Posterior cingulate gyrus (tissue), 11 donors: ENCODE results near the gene TRIM61.
"Not testable (repeated sequence)": the region's sequence is repeated elsewhere in the genome, so short reads cannot be mapped to it uniquely, and the experiment has no call there.

ENCODE experiments used
- DNase-seq, 10 donors: peaks; one replicate each; pipeline versions ENCODE4 v3.0.0 to v3.0.0-alpha.2; 2020 to 2021; ENCODE audit warnings: mixed read lengths in 3 of 10
- intact Hi-C: fragments of 100-400 bp; cut with DNase I; formaldehyde crosslinking; loops from one replicate; pipeline ENCODE4 v1.15.1; 2023

TRIM61 gene

GRCh38 chr4:164977243-164978164 is at the start of gene TRIM61:
Gene TRIM61 (minus strand): TSS chr4:164977657. CDS start chr4:164970002, 7,655 bp downstream.
- DNase-seq: peak; percentile 23 to 95 (median 54)
- intact Hi-C loops: no loop called here

DNA sequence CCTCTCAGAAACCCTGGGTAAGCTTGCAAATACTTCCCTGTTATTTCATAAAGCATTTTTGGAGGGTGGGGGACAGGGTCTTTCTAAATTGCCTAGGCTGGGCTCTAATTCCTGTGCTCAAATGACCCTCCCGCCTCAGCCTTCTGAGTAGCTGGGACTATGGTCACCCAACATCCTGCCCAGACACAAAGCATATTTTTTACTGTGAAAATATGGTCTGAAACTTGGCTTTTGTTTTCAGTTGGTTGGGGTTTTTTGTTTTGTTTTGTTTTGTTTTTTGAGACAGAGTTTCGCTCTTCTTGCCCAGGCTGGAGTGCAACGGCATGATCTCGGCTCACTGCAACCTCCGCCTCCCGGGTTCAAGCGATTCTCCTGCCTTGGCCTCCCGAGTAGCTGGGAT is 48.3 kb upstream of the TRIM61 start:
- intact Hi-C loops, DNase-seq: not testable (repeated sequence)

DNA sequence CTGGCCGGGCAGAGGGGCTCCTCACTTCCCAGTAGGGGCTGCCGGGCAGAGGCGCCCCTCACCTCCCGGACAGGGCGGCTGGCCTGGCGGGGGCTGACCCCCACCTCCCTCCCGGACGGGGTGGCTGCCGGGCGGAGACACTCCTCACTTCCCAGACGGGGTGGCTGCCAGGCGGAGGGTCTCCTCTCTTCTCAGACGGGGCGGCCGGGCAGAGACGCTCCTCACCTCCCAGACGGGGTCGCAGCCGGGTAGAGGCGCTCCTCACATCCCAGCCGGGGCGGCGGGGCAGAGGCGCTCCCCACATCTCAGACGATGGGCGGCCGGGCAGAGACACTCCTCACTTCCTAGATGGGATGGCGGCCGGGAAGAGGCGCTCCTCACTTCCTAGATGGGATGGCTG is 42.5 kb upstream of the TRIM61 start:
- intact Hi-C loops: not testable (repeated sequence)
- DNase-seq: peak in 1 of 10 donors; percentile 44

DNA sequence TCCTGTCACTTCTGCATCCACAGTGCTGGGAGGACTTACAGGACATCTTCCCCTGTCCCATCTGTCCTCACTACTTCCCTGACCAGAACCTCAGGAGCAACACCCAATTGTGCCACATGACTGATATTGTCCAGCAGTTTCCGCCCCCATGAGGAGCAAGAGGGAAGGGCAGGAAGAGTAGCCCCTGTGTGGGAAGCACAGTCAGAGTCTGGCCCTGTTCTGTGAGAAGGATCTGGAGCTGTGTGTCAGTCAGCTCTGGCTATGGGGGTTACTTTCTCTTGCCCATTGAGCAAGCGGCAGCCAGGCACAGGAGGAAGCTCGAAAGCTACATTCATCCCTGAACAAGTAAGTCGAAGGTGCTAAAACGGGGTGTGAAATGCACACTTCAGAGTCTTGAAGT is 39.5 kb upstream of the TRIM61 start:
- intact Hi-C loops: no loop called here
- DNase-seq: no peak

DNA sequence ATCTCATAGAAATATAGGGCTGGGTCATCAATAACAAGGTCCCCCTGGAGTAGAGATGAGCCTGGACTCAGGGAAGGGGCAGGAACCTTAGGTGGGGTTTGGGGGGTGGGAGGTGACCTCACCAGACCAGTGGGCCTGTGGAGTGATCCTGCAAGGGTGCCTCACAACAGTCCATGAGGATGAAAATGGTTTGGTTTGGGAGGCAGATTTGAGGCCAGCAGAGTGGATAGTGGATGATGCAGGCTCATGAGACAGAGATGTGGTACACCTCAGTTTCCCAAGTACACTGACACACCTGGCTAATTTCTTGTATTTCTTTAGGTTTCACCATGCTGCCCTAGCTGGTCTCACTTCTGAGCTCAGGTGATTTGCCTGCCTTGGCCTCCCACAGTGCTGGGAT is 36.2 kb upstream of the TRIM61 start:
- no peak for DNase-seq
- intact Hi-C loops: no loop called here

DNA sequence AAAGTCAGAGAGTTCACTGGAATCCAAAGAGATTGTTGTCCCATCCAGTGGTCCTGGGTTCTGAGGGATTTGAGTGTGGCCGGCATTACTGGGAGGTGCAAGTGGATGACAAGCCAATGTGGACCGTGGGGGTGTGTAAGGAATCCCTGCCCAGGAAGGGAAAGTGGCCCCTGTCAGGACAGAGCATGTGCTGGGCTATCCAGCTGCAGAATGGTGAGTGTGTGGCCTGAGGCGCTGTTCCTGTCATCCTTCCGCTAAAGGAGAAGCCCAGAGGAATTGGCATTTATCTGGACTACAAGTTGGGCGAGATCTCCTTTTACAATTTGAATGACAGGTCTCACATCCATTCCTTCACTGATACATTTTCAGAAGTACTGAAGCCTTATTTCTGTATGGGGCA is 33.9 kb upstream of the TRIM61 start:
- DNase-seq: no peak
- intact Hi-C loops: no loop called here

- intact Hi-C loops: no loop called here
- DNase-seq: no peak
These were observed 33.5 kb upstream of the TRIM61 start for GRCh38 chr4:165010991-165011390.

GRCh38 chr4:165010487-165010886 is 33.0 kb upstream of the TRIM61 start:
- DNase-seq: no peak
- intact Hi-C loops: no loop called here

GRCh38 chr4:165009493-165010227 is 32.2 kb upstream of the TRIM61 start:
- no peak for DNase-seq
- intact Hi-C loops: no loop called here

GRCh38 chr4:165006886-165007285 is 29.4 kb upstream of the TRIM61 start:
- intact Hi-C loops: no loop called here
- DNase-seq: no peak

- DNase-seq: no peak
- intact Hi-C loops: no loop called here
These were observed 29.0 kb upstream of the TRIM61 start for GRCh38 chr4:165006456-165006855.

DNA sequence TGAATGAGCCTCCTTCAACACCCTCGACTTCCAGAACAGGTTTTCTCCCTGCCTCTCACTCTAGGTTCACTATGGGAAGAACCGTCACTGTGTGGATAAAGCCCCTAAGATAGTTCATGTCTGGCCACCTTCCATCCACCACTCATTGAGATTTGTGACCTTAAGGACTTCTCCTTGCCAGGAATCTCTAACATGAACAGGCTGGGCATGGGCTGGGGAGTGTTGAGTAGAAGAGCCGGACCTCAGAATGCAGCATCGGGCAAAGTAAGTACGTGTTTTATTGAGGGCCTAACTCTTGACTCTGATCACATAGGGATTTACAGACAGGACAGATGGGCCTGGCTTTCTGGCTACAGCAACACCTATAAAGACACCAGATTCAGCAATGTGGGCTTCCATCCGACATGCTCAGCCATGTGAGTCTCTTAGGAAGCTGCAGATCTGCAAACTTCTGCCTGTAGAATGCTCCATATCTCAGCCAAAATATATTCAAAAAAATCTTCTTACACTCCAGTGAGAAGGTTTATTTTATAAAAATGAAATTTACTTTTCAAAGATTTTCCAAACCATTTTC is 28.0 kb upstream of the TRIM61 start:
- intact Hi-C loops: no loop called here

DNA sequence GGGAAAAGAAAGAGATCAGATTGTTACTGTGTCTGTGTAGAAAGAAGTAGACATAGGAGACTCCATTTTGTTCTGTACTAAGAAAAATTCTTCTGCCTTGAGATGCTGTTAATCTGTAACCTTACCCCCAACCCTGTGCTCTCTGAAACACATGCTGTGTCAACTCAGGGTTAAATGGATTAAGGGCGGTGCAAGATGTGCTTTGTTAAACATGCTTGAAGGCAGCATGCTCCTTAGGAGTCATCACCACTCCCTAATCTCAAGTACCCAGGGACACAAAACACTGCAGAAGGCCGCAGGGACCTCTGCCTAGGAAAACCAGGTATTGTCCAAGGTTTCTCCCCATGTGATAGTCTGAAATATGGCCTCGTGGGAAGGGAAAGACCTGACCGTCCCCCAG is 24.5 kb upstream of the TRIM61 start:
- intact Hi-C loops, DNase-seq: not testable (repeated sequence)

More for the DNA sequence above, 28.0 kb upstream of the TRIM61 start:
- DNase-seq: no peak

DNA sequence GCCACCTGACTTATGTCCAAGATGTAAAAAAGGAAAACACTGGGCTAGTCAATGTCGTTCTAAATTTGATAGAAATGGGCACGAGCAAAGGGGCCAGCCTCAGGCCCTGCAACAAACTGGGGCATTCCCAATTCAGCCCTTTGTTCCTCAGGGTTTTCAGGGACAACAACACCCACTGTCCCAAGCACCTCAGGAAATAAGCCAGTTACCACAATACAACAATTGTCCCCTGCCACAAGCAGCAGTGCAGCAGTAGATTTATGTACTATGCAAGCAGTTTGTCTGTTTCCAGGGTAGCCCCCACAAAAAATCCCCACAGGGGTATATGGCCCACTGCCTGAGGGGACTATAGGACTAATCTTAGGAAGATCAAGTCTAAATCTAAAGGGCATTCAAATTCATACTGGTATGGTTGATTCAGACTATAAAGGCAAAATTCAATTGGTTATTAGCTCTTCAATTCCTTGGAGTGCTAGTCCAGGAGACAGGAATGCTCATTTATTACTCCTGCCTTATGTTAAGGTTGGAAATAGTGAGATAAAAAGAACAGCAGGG is 21.1 kb upstream of the TRIM61 start:
- DNase-seq: peak in 2 of 10 donors; percentile 24 to 45
- intact Hi-C loops: not testable (repeated sequence)

DNA sequence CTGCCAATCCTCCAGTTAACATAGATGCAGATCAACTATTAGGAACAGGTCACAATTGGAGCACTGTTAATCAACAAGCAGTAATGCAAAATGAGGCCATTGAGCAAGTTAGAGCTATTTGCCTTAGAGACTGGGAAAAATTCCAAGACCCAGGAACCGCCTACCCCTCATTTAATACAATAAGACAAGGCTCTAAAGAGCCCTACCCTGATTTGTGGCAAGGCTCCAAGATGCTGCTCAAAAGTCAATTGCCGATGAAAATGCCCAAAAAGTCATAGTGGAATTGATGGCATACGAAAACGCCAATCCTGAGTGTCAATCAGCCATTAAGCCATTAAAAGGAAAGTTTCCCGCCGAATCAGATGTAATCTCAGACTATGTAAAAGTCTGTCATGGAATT is 20.5 kb upstream of the TRIM61 start:
- DNase-seq: peak in 1 of 10 donors; percentile 36
- intact Hi-C loops: no loop called here

GRCh38 chr4:164997324-164997723 is 19.9 kb upstream of the TRIM61 start:
- peak in 1 of 10 donors; percentile 25 for DNase-seq

GRCh38 chr4:164996123-164996522 is 18.7 kb upstream of the TRIM61 start:
- intact Hi-C loops, DNase-seq: not testable (repeated sequence)

More at GRCh38 chr4:164997324-164997723, 19.9 kb upstream of the TRIM61 start:
- intact Hi-C loops: no loop called here

DNA sequence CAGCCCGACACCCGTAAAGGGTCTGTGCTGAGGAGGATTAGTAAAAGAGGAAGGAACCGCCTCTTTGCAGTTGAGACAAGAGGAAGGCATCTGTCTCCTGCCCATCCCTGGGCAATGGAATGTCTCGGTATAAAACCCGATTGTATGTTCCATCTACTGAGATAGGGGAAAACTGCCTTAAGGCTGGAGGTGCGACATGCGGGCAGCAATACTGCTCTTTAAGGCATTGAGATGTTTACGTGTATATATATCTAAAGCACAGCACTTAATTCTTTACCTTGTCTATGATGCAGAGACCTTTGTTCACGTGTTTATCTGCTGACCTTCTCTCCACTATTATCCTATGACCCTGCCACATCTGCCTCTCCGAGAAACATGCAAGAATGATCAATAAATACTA is 13.3 kb upstream of the TRIM61 start:
- DNase-seq, intact Hi-C loops: not testable (repeated sequence)

GRCh38 chr4:164989471-164989870 is 12.0 kb upstream of the TRIM61 start:
- intact Hi-C loops: no loop called here
- no peak for DNase-seq

DNA sequence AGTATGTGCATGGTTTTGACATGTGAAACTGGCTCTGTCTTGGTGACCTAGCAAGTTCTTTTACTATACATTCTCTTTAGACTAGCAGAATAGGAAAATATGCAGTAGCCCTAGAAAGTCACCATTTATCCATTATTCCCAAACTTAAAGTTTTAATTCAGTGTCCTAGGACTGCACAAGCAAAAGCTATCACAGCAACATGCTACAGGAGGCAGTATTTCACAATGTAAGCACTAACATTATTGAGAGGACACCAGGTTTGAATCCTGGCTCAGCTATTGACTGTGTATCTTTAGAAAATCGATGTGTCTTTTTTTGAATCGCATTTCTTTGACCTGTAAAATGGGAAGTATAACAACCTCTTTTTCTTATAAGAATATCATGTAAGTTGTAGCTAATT is 5.5 kb downstream of the TRIM61 start:
- intact Hi-C loops, DNase-seq: not testable (repeated sequence)

- DNase-seq: no peak
- intact Hi-C loops: loop anchor here (10.0 kb wide), 1 partner anchor 175 kb away; no protein-coding TSS in a partner anchor
These were observed 17.6 kb downstream of the TRIM61 start for GRCh38 chr4:164959896-164960295.
